Kasumi-1 (cell line): ENCODE data around the gene RSL1D1.
"Not testable (repeated sequence)": the region's sequence is repeated elsewhere in the genome, so short reads cannot be mapped to it uniquely, and the experiment has no call there.

ENCODE experiments used
- DNase-seq, 2 experiments: peaks; one replicate each; lab custom pipeline; 2025; lab: John Stamatoyannopoulos, UW

Gene RSL1D1

GRCh38 chr16:11797166-11797956 lies 54.0 kb downstream of the RSL1D1 start, which contains the start of gene ZC3H7A:
TSS of gene ZC3H7A (minus strand) at chr16:11797258. CDS start at chr16:11782354, 14,904 bp downstream.
- DNase-seq, result peak; percentile 76 to 81

DNA sequence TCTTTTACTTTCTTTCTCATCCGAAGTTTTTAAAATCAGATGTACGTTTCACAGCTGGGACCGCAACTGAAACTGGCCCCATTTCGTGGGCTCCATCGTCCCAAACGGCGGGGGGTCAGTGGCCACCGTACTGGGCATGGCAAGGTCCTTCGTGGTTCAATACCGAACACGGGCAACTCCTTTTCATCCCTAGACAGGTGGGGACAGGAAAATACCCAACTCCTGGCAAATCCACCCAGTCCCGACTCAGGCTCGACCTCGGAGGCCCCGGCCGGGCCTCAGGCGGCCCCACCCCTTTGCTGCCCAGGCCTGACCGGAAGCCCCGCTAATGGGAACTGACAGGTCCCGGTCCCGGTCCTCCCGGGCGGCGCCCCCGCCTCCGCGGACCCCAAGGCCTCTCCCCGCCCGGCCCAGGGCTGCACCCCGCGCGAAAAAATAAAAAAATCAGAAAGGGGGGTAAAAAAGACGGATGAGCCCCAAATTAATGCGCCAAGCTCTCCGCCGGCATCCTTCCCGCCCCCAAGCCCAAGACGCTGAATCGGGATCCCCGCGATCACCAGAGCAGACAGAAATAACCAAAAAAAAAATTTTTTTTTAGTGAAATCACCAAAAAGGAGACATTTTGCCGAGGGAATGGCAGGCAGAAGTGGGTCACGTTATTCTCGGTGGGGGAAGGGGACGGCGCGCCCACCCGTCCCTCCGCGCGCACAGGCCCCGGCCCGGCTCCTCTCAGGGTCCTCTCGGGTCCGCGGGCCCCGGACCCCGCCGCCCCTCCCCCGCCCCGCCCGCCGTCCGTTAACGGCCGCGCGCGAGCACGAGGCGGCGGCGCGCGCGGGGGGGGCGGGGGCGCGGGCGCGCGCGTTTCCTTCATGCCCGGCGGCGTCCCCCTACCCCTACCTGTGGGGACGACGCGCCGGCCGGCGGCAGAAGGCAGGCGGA lies 54.8 kb downstream of the RSL1D1 start:
- DNase-seq, result no peak

DNA sequence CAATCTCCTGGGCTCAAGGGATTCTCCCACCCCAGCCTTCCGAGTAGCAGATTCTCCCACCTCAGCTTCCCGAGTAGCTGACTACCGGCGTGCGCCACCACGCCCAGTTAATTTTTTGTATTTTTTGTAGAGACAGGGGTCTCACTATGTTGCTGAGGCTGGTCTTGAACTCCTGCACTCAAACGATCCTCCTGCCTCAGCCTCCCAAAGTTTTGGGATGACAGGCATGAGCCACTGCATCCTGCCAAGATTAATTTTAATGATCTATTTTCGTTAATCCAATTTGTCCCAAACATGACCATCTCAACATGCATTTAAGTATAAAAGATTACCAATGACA lies 55.5 kb downstream of the RSL1D1 start:
- DNase-seq, result no peak

GRCh38 chr16:11794996-11795886 lies 56.1 kb downstream of the RSL1D1 start:
- no peak for DNase-seq

DNA sequence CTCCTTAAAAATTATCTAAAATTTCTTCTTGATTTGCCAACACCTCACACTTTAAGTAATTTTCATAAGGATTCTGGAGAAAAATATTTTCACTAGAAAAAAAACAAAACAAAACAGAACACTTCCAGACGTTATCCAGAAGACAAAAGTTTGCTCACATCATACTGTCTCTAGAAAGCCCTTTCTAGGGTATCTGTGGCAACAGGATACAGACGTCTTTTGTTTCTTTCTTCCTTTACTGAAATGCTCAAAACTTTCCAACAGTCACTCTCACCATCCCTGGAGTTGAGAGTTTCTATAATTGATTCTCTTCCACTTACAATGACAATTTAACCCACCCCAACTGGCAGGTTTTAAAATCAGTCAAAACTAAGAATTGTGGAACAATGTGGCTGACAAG lies 56.9 kb downstream of the RSL1D1 start:
- no peak for DNase-seq

GRCh38 chr16:11793840-11794239 lies 57.5 kb downstream of the RSL1D1 start:
- no peak for DNase-seq

GRCh38 chr16:11792410-11793241 lies 58.7 kb downstream of the RSL1D1 start:
- DNase-seq, result no peak

- no peak for DNase-seq
Observed at GRCh38 chr16:11791144-11791828, 60.1 kb downstream of the RSL1D1 start.

- no peak for DNase-seq
Observed at GRCh38 chr16:11788914-11789313, 62.4 kb downstream of the RSL1D1 start.

DNA sequence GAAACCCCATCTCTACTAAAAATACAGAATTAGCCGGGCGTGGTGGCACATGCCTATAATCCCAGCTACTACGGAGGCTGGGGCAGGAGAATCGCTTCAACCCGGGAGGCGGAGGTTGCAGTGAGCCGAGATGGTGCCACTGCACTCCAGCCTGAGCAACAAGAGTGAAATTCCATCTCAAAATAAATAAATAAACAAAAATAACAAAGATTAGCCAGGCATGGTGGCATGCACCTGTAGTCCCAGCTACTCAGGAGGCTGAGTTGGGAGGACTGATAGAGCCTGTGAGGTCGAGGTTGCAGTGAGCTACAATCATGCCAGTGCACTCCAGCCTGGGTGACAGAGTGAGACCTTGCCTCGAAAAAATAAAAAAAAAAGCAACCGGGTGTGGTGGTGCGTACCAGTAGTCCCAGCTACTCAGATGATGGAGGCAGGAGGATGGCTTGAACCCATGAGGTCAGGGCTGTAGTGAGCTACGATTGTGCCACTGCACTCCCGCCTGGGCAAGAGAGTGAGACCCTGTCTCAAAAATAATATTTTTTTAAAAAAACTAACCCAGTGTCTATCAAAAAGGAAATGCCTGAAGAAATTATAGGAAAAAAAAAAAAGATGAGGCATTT lies 66.3 kb downstream of the RSL1D1 start:
- DNase-seq, result not testable (repeated sequence)

DNA sequence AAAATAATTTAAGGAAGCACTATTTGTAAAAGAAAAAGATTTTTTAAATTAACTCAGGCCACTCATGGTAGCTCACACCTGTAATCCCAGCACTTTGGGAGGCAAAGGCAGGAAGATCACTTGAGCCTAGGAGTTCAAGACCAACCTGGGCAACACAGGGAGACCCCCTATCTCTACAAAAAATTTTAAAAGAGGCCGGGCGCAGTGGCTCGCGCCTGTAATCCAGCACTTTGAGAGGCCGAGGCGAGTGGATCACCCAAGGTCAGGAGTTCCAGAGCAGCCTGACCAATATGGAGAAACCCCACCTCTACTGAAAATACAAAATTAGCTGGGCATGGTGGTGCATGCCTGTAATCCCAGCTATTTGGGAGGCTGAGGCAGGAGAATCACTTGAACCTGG lies 67.0 kb downstream of the RSL1D1 start:
- not testable (repeated sequence) for DNase-seq

- no peak for DNase-seq
Observed at GRCh38 chr16:11784038-11784369, 67.3 kb downstream of the RSL1D1 start.
